Hepatic stellate cell (primary cell): ENCODE results near the gene CD83.
A peak's percentile ranks its signal among the peaks of the same experiment; 100 is the strongest.
"Not testable (repeated sequence)": the region's sequence is repeated elsewhere in the genome, so short reads cannot be mapped to it uniquely, and the experiment has no call there.

Source experiments
- DNase-seq: peaks from one replicate; pipeline ENCODE4 v3.0.0; 2011; ENCODE audit warnings: low spot score

The CD83 gene

GRCh38 chr6:14117158-14118090, at the start of gene CD83:
CD83 (plus strand) TSS chr6:14117772; CDS start chr6:14117812, 40 bp downstream.
- peak; percentile 53 for DNase-seq

GRCh38 chr6:14068133-14068532, 49.4 kb upstream of the CD83 start:
- DNase-seq, result peak; percentile 43

GRCh38 chr6:14068623-14069022, 48.9 kb upstream of the CD83 start:
- DNase-seq, result no peak

GRCh38 chr6:14070457-14070856, 47.1 kb upstream of the CD83 start:
- no peak for DNase-seq

GRCh38 chr6:14072084-14072483, 45.5 kb upstream of the CD83 start:
- DNase-seq, result no peak

- not testable (repeated sequence) for DNase-seq
Measured at GRCh38 chr6:14073561-14074354, 43.8 kb upstream of the CD83 start.

GRCh38 chr6:14074476-14075094, 43.0 kb upstream of the CD83 start:
- DNase-seq, result no peak

- no peak for DNase-seq
Measured at GRCh38 chr6:14075095-14075503, 42.5 kb upstream of the CD83 start.

- no peak for DNase-seq
Measured at GRCh38 chr6:14077193-14077867, 40.2 kb upstream of the CD83 start.

- no peak for DNase-seq
Measured at GRCh38 chr6:14079433-14079832, 38.1 kb upstream of the CD83 start.

GRCh38 chr6:14079971-14080370, 37.6 kb upstream of the CD83 start:
- DNase-seq, result no peak

- no peak for DNase-seq
Measured at GRCh38 chr6:14081126-14081525, 36.4 kb upstream of the CD83 start.

- DNase-seq, result no peak
Measured at GRCh38 chr6:14082771-14083170, 34.8 kb upstream of the CD83 start.

- DNase-seq, result no peak
Measured at GRCh38 chr6:14083262-14083661, 34.3 kb upstream of the CD83 start.

GRCh38 chr6:14083751-14084150, 33.8 kb upstream of the CD83 start:
- no peak for DNase-seq

- no peak for DNase-seq
Measured at GRCh38 chr6:14084388-14084787, 33.2 kb upstream of the CD83 start.

GRCh38 chr6:14085176-14085787, 32.3 kb upstream of the CD83 start:
- no peak for DNase-seq

- DNase-seq, result no peak
Measured at GRCh38 chr6:14086701-14087100, 30.9 kb upstream of the CD83 start.

- DNase-seq, result no peak
Measured at GRCh38 chr6:14088600-14089192, 28.9 kb upstream of the CD83 start.

- no peak for DNase-seq
Measured at GRCh38 chr6:14089224-14089623, 28.3 kb upstream of the CD83 start.

GRCh38 chr6:14091339-14091978, 26.1 kb upstream of the CD83 start:
- DNase-seq, result no peak
